SK-N-SH treated with all-trans-retinoic acid at 6 μM for 48 hours (cell line): ENCODE results near the gene YOD1.

Experiments
- ATAC-seq: fragments of 200-7000 bp; cut with Tn5 transposase; 3 replicates; pipeline ENCODE4 v1.9.1; 2020; ENCODE audit warnings: mild to moderate bottlenecking, moderate library complexity
- ARNTL ChIP-seq: fragments of 450-650 bp; formaldehyde crosslinking; IDR thresholded peaks from 2 replicates; pipeline ENCODE4 v1.5.0; 2020; ENCODE audit warnings: low read depth, mild to moderate bottlenecking, moderate library complexity, borderline replicate concordance
- BACH2 ChIP-seq: fragments of 250-450 bp; sonication (Bioruptor Pico); IDR thresholded peaks from 2 replicates; pipeline ENCODE4 v1.9.0; 2021; ENCODE audit warnings: mild to moderate bottlenecking, borderline replicate concordance
- CSDC2 ChIP-seq: fragments of 250-450 bp; sonication (Bioruptor Pico); IDR thresholded peaks from 2 replicates; pipeline ENCODE4 v1.5.0; 2020; ENCODE audit warnings: mild to moderate bottlenecking, moderate library complexity
- GLIS3 ChIP-seq: fragments of 250-450 bp; sonication (Bioruptor Pico); IDR thresholded peaks from 2 replicates; pipeline ENCODE4 v1.5.0; 2020; ENCODE audit warnings: mild to moderate bottlenecking, moderate library complexity
- OSR1 ChIP-seq: fragments of 250-450 bp; sonication (Bioruptor Pico); IDR thresholded peaks from 2 replicates; pipeline ENCODE4 v1.8.0; 2022; ENCODE audit warnings: moderate library complexity, mild to moderate bottlenecking, inconsistent platforms
- SNAI2 ChIP-seq: fragments of 250-450 bp; sonication (Bioruptor Pico); IDR thresholded peaks from 2 replicates; pipeline ENCODE4 v1.5.0; 2020; ENCODE audit warnings: mild to moderate bottlenecking, moderate library complexity
- TCF4 ChIP-seq: fragments of 250-450 bp; sonication (Bioruptor Pico); IDR thresholded peaks from 2 replicates; pipeline ENCODE4 v1.8.0; 2021; ENCODE audit warnings: mild to moderate bottlenecking, moderate library complexity, borderline replicate concordance
- TOX ChIP-seq: fragments of 250-450 bp; sonication (Bioruptor Pico); IDR thresholded peaks from 2 replicates; pipeline ENCODE4 v1.8.0; 2021; ENCODE audit warnings: mild to moderate bottlenecking, moderate library complexity, borderline replicate concordance
- ZFP3 ChIP-seq: fragments of 250-450 bp; sonication (Bioruptor Pico); IDR thresholded peaks from 2 replicates; pipeline ENCODE4 v1.5.0; 2020; ENCODE audit warnings: mild to moderate bottlenecking, moderate library complexity
- ZFP30 ChIP-seq: fragments of 450-650 bp; formaldehyde crosslinking; IDR thresholded peaks from 2 replicates; pipeline ENCODE4 v1.5.0; 2022; ENCODE audit warnings: mild to moderate bottlenecking, moderate library complexity
- ZNF565 ChIP-seq: fragments of 450-650 bp; formaldehyde crosslinking; conservative IDR thresholded peaks from 2 replicates; pipeline ENCODE4 v1.5.0; 2020; ENCODE audit warnings: low read depth, mild to moderate bottlenecking, moderate library complexity
- ZNF8 ChIP-seq: fragments of 450-650 bp; formaldehyde crosslinking; IDR thresholded peaks from 2 replicates; pipeline ENCODE4 v1.5.0; 2020; ENCODE audit warnings: mild to moderate bottlenecking, moderate library complexity
- TF ChIP-seq, protein P1 (sequence below): fragments of 250-450 bp; sonication (Bioruptor Pico); IDR thresholded peaks from 2 replicates; pipeline ENCODE4 v1.8.0; 2021; ENCODE audit warnings: low read depth, mild to moderate bottlenecking, moderate library complexity, borderline replicate concordance
- TF ChIP-seq, protein P2 (sequence below): fragments of 250-450 bp; sonication (Bioruptor Pico); IDR thresholded peaks from 2 replicates; pipeline ENCODE4 v1.5.1; 2020; ENCODE audit warnings: low read depth, mild to moderate bottlenecking, moderate library complexity
- TF ChIP-seq, protein P3 (sequence below): fragments of 250-450 bp; sonication (Bioruptor Pico); IDR thresholded peaks from 2 replicates; pipeline ENCODE4 v1.5.1; 2021; ENCODE audit warnings: mild to moderate bottlenecking, moderate library complexity
- TF ChIP-seq, protein P4 (sequence below): fragments of 250-450 bp; sonication (Bioruptor Pico); IDR thresholded peaks from 2 replicates; pipeline ENCODE4 v1.8.0; 2020; ENCODE audit warnings: mild to moderate bottlenecking, moderate library complexity, borderline replicate concordance

The YOD1 gene

DNA sequence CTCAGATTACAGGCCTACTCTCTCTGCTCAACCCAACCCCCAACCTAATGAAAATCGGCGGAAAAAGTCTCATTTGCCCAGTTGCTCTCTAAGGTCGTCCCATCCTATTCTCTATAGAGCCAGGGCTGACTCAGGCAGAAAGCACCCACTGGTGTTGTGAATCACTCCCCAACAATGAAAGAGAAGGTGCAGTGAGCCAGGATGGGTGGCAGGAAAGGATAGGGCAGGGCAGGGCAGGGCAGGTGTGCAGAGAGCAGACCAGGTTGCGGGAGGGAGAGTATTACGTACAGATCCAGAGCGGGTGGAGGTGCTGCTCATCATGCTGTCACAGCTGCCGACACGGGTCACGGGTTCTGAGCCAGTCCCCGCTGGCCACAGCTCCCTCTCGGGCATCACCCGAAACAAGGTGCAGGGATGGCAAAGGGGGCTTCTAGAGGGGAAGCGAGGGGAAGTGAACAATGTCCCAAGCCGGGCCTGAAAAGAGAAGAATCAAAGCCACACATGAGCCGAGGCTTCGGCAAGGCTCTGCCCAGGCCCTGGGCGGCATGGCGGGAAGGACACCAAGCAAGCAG lies 23.7 kb downstream of the YOD1 start:
- TF ChIP-seq OSR1 (CRISPR knock-in tag): no peak
- TF ChIP-seq, all 23 proteins: peak for 0
- ATAC-seq: peak; percentile 12; the same call in 2 of the 3 replicates

DNA sequence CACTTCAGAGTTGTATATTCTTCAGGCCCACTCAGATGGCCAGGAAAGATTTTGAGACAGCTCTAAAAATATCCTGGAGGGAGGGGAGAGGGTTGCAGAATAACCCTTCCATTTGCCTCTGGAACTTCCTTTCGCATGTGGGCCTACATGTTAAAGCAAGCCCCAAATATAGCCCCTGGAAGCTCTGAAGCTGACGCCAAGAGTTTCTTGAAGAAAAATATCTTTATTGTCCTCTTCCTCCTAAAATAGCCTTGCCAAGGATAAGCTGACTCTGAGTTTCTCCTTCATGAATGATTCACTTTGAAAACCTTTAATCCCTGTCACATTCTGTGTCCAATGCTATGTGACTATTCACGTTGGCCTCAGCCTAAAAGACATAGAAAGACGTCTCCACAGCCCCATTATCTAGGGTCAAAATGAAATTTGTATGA lies 24.9 kb downstream of the YOD1 start:
- no peak for TF ChIP-seq CSDC2 (CRISPR knock-in tag)
- no peak for TF ChIP-seq TCF4 (CRISPR knock-in tag)
- no peak for TF ChIP-seq BACH2 (CRISPR knock-in tag)
- TF ChIP-seq ARNTL (CRISPR knock-in tag): no peak
- TF ChIP-seq SNAI2 (CRISPR knock-in tag): no peak
- TF ChIP-seq ZNF565 (CRISPR knock-in tag): no peak
- TF ChIP-seq, protein P1, sequence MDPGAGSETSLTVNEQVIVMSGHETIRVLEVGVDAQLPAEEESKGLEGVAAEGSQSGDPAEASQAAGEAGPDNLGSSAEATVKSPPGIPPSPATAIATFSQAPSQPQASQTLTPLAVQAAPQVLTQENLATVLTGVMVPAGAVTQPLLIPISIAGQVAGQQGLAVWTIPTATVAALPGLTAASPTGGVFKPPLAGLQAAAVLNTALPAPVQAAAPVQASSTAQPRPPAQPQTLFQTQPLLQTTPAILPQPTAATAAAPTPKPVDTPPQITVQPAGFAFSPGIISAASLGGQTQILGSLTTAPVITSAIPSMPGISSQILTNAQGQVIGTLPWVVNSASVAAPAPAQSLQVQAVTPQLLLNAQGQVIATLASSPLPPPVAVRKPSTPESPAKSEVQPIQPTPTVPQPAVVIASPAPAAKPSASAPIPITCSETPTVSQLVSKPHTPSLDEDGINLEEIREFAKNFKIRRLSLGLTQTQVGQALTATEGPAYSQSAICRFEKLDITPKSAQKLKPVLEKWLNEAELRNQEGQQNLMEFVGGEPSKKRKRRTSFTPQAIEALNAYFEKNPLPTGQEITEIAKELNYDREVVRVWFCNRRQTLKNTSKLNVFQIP: no peak
- TF ChIP-seq, protein P2, sequence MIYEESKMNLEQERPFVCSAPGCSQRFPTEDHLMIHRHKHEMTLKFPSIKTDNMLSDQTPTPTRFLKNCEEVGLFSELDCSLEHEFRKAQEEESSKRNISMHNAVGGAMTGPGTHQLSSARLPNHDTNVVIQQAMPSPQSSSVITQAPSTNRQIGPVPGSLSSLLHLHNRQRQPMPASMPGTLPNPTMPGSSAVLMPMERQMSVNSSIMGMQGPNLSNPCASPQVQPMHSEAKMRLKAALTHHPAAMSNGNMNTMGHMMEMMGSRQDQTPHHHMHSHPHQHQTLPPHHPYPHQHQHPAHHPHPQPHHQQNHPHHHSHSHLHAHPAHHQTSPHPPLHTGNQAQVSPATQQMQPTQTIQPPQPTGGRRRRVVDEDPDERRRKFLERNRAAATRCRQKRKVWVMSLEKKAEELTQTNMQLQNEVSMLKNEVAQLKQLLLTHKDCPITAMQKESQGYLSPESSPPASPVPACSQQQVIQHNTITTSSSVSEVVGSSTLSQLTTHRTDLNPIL (CRISPR knock-in tag): no peak
- ATAC-seq: peak; percentile 4; the same call in 2 of the 3 replicates

DNA sequence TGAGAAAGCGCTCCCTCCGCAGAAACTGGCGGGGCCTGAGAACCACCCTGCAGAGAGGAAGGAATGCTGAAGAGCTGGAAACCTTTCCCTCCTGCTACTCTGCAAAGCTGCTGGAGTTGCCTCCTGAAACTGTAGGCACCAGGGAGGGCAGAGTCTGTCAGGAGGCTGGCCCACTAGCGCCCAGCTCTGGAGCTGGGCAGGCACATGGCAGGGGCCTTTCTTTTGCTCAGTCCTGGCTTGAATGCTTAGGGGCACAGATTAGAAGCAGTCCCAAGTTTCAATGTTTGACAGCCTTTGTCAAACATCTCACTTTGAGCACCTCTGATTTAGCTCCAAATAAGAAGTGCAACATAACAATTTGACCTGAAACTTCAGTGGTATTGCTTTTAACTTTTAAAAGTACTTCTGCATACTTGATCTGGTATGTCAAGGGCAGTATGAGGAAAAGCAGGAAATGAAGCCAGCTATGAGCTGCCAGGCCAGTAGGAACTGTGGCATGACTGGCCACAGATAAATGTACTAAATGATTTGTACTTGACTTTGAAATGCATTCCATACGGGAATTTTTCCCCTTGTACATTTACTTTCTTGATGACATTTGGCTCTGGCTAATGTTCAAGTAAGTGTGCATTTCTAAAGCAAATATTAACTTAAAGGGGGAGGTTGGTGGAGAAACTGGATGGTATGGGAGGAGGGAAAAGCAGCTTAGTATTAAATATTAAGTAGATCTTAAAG lies 25.7 kb downstream of the YOD1 start:
- peak; percentile 89 for ATAC-seq
- TF ChIP-seq ZFP30 (CRISPR knock-in tag) (no peak), GLIS3 (CRISPR knock-in tag) (no peak), ZNF565 (CRISPR knock-in tag) (no peak), OSR1 (CRISPR knock-in tag) (peak; percentile 83; the same call in 1 of the 2 replicates), ZNF8 (CRISPR knock-in tag) (no peak), SNAI2 (CRISPR knock-in tag) (no peak), TCF4 (CRISPR knock-in tag) (no peak), ZFP3 (CRISPR knock-in tag) (no peak), ARNTL (CRISPR knock-in tag) (no peak), BACH2 (CRISPR knock-in tag) (no peak), CSDC2 (CRISPR knock-in tag) (no peak), TOX (CRISPR knock-in tag) (peak; percentile 68)
- TF ChIP-seq, protein P2 (CRISPR knock-in tag): no peak
- TF ChIP-seq, protein P3, sequence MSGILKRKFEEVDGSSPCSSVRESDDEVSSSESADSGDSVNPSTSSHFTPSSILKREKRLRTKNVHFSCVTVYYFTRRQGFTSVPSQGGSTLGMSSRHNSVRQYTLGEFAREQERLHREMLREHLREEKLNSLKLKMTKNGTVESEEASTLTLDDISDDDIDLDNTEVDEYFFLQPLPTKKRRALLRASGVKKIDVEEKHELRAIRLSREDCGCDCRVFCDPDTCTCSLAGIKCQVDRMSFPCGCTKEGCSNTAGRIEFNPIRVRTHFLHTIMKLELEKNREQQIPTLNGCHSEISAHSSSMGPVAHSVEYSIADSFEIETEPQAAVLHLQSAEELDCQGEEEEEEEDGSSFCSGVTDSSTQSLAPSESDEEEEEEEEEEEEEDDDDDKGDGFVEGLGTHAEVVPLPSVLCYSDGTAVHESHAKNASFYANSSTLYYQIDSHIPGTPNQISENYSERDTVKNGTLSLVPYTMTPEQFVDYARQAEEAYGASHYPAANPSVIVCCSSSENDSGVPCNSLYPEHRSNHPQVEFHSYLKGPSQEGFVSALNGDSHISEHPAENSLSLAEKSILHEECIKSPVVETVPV (CRISPR knock-in tag): no peak
- TF ChIP-seq, protein P4, sequence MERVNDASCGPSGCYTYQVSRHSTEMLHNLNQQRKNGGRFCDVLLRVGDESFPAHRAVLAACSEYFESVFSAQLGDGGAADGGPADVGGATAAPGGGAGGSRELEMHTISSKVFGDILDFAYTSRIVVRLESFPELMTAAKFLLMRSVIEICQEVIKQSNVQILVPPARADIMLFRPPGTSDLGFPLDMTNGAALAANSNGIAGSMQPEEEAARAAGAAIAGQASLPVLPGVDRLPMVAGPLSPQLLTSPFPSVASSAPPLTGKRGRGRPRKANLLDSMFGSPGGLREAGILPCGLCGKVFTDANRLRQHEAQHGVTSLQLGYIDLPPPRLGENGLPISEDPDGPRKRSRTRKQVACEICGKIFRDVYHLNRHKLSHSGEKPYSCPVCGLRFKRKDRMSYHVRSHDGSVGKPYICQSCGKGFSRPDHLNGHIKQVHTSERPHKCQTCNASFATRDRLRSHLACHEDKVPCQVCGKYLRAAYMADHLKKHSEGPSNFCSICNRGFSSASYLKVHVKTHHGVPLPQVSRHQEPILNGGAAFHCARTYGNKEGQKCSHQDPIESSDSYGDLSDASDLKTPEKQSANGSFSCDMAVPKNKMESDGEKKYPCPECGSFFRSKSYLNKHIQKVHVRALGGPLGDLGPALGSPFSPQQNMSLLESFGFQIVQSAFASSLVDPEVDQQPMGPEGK: no peak
- TF ChIP-seq, protein P1: no peak
